Measurements from ENCODE around the gene HSPA8. TPM values are rescaled to one million over a fixed set of nuclear protein-coding genes. Genes with fewer than 3 reads are reported as not detected.

Gene HSPA8
- total RNA-seq: 100 to 1,000 TPM; 496 to 909 (median 797) TPM
- long read RNA-seq, donor 1, transcript HSPA8-224 (9 exons, 2,463 nt): major isoform, 1,395 of 1,553 reads
- long read RNA-seq, donor 1, transcript HSPA8-211 (5 exons, 1,509 nt): minor isoform, 13 of 1,553 reads
- long read RNA-seq, donor 1, transcript HSPA8-208 (3 exons, 740 nt): minor isoform, 66 of 1,553 reads
- long read RNA-seq, donor 1, partial matches to known transcripts: 35 of 1,553 reads
- long read RNA-seq, donor 1, other reads (novel, unspliced or antisense): 37 of 1,553 reads
- long read RNA-seq, donor 2, transcript HSPA8-201 (8 exons, 2,186 nt): minor isoform, 12 of 908 reads
- long read RNA-seq, donor 2, transcript HSPA8-224 (9 exons, 2,463 nt): major isoform, 839 of 908 reads
- long read RNA-seq, donor 2, partial matches to known transcripts: 15 of 908 reads
- long read RNA-seq, donor 2, other reads (novel, unspliced or antisense): 32 of 908 reads

DNA sequence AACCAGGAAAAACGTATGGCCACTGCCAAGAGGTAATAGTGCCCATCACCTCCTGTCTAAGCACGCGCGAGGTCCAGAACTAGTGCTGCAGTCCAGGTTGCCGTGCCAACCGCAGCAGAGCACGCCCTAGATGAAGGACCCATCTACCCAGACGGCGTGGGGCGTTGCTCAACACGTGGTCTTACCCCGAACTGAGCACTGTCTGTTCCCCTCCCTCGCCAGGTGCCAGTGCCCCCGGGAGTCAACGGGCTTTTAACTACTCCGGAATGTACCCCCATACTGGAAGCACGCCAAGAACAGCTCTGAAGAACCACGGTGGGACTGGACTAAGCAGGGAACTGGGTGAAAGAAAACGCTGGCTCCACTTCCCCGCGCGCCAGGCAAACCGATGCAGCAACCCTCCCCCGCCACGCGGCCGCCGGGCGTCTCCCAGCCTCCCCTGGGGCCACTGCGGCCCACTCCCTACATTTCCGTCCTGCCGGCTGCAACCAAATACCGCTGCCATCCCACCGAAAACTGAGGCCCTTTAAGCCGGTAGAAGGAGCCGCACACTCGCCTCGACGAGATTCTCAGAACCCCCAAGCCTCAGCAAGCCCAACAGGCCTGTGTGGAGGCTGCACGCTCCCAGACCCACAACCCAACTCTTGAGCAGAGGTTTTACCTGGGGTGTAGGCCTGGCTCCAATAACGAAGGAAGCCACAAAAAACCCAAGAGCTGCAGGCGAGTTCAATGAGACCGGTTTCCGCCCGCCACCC is at the start of gene HSPA8:
HSPA8 (minus strand) TSS at position 734 of the 755 bp plus-strand sequence. CDS start 812 bp downstream, outside the sequence.
- intact Hi-C loops (cut with DNase I, micrococcal nuclease): no loop called here
- Histone ChIP-seq H3K9me3 (no peaks in the 10 kb centered on the region), H3K4me1 (ENCODE audit: low read depth) (peaks cover 33% of the 10 kb centered on the region), H3K36me3 (ENCODE audit: low read depth) (peaks cover 7% of the 10 kb centered on the region), H3K4me3 (peak within 1 kb of the TSS; percentile 98)
- TF ChIP-seq, protein P1, sequence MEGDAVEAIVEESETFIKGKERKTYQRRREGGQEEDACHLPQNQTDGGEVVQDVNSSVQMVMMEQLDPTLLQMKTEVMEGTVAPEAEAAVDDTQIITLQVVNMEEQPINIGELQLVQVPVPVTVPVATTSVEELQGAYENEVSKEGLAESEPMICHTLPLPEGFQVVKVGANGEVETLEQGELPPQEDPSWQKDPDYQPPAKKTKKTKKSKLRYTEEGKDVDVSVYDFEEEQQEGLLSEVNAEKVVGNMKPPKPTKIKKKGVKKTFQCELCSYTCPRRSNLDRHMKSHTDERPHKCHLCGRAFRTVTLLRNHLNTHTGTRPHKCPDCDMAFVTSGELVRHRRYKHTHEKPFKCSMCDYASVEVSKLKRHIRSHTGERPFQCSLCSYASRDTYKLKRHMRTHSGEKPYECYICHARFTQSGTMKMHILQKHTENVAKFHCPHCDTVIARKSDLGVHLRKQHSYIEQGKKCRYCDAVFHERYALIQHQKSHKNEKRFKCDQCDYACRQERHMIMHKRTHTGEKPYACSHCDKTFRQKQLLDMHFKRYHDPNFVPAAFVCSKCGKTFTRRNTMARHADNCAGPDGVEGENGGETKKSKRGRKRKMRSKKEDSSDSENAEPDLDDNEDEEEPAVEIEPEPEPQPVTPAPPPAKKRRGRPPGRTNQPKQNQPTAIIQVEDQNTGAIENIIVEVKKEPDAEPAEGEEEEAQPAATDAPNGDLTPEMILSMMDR (IDR thresholded peaks at IDR 0.05): no peak
- DNase-seq: peak; percentile 75 to 89 (median 78)
- peak; percentile 35 for ATAC-seq

DNA sequence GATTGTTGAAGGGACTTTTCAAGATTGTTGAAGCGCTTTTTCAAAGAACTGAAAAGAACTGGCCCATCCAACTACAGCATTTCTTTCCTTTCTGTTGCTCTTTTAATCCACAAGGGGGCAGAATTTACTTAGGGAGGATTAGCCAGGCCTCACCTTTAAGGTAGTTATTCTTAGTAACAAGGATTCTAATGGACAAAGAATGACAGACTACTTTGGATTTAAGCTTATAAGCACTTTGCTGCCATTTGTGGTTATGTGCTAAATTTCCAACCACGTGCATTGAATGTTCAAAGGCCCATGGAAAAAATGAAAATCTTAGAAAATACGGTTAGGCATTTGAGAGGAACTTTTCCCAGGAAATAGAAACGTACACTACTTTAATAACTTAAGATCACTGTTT is 49.5 kb upstream of the HSPA8 start:
- Histone ChIP-seq H3K4me1 (ENCODE audit: low read depth) (peaks cover 4% of the 10 kb centered on the region), H3K36me3 (ENCODE audit: low read depth) (no peaks in the 10 kb centered on the region), H3K9me3 (peaks cover 4% of the 10 kb centered on the region), H3K4me3 (no peak overlapping the region)
- ATAC-seq (peak; percentile 62), DNase-seq (no peak)
- TF ChIP-seq, protein P1 (IDR thresholded peaks at IDR 0.05): peak; percentile 48
- intact Hi-C loops (cut with DNase I, micrococcal nuclease): loop anchor here (2.0 to 10.0 kb wide), 2 partner anchors 53 to 135 kb away; no protein-coding TSS in a partner anchor

DNA sequence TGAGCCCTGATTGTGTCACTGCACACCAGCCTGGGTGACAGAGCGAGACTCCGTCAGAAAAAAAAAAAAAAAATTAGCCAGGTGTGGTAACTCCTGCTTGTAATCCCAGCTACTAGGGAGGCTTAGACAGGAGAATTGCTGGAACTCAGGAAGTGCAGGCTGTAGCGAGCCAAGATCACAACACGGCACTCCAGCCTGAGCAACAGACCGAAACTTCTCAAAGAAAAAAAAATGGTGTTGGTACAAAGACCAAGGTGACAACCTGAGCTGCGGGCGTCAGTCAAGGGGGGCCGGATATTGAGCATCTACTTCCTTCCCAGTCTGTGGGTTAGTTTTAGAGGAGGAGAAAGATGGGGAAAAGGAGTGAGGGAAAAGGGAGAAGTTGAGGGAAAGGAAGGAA is 48.5 kb upstream of the HSPA8 start:
- Histone ChIP-seq H3K4me1 (ENCODE audit: low read depth) (peaks cover 4% of the 10 kb centered on the region), H3K4me3 (no peak overlapping the region), H3K9me3 (no peaks in the 10 kb centered on the region), H3K36me3 (ENCODE audit: low read depth) (no peaks in the 10 kb centered on the region)
- intact Hi-C loops (cut with DNase I, micrococcal nuclease): loop anchor here (2.0 to 10.0 kb wide), 2 partner anchors 54 to 136 kb away; no protein-coding TSS in a partner anchor
- ATAC-seq (no peak), DNase-seq (no peak)
- TF ChIP-seq, protein P1 (IDR thresholded peaks at IDR 0.05): no peak

DNA sequence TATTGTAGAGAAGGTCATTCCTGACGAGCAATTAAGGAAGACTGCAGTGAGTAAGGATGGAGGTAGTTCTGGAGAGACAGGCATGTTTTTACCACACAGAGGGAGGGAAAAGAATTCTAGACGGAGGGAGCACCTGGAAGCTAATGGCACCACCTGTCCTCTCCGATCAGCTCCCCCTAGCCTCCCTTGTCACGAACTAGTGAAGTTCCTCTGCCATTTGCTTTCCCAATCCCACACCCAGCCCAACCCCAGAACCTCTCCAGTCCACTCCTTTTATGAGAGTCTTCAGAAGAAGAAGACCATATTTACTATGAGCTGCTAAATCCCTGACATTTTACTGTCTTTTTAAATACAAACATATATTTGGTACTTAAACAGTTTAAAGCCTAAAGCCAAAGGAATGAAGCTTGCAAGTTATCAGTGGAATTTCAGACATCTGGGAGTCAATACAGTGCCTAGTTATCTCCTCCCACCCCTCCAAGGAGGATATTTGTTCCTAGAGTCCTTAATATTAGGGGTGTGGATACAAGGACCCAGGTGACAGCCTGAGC is 46.1 kb upstream of the HSPA8 start:
- TF ChIP-seq, protein P1 (IDR thresholded peaks at IDR 0.05): no peak
- intact Hi-C loops (cut with DNase I, micrococcal nuclease): no loop called here
- no peaks in the 10 kb centered on the region for H3K36me3 ChIP-seq (ENCODE audit: low read depth)
- H3K4me3 ChIP-seq: no peak overlapping the region
- ATAC-seq (no peak), DNase-seq (no peak)
- peaks cover 4% of the 10 kb centered on the region for H3K4me1 ChIP-seq (ENCODE audit: low read depth)
- H3K9me3 ChIP-seq: no peaks in the 10 kb centered on the region

DNA sequence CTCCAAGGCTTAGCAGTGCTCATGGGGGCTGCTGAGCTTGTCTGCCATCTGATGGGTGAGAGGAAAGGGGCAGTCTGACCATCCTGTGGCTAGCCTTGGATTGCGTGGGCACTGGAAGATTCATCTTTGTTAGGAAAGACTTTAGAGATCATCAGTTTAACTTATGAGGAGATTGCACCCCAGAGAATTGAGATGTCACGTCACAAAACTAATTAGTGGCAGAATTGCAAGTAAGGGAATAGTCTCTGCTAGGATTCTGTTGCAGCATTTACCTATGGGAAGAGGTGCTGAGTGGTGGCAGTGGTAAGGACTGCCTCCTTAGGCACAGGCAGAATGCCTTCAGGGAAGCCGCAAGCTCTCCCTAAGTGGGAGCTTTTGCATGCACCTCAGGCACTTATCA is 42.8 kb upstream of the HSPA8 start:
- TF ChIP-seq, protein P1 (IDR thresholded peaks at IDR 0.05): no peak
- ATAC-seq: no peak
- intact Hi-C loops (cut with DNase I, micrococcal nuclease): no loop called here
- DNase-seq: no peak
- H3K4me1 ChIP-seq (ENCODE audit: low read depth): no peaks in the 10 kb centered on the region
- no peaks in the 10 kb centered on the region for H3K9me3 ChIP-seq
- no peak overlapping the region for H3K4me3 ChIP-seq
- no peaks in the 10 kb centered on the region for H3K36me3 ChIP-seq (ENCODE audit: low read depth)
